Epithelial cell of proximal tubule (primary cell): ENCODE measurements around the gene AHCYL2. TPM values are rescaled to one million over a fixed set of nuclear protein-coding genes. Genes with fewer than 3 reads are reported as not detected.
"Not testable (repeated sequence)": the region's sequence is repeated elsewhere in the genome, so short reads cannot be mapped to it uniquely, and the experiment has no call there.

Experiments
- DNase-seq: peaks from one replicate; pipeline ENCODE4 v3.0.0-alpha.2; 2011; ENCODE audit warnings: low read depth
- H3K4me3 ChIP-seq: 2 replicates; pipeline ENCODE4 v1.5.1; 2011; ENCODE audit warnings: low read depth, mild to moderate bottlenecking, low read length
- CTCF ChIP-seq: conservative IDR thresholded peaks from 2 replicates; pipeline ENCODE4 v1.5.1; 2012; ENCODE audit warnings: low read depth, mild to moderate bottlenecking, low read length
- total RNA-seq: library from RNA; depleted of rRNA; stranded (reverse); fragments of >200 nt; gene quantifications from 2 replicates; pipeline ENCODE4 v1.2.3, GENCODE V29; 2015

AHCYL2 gene
- total RNA-seq, 1 donor from 2014 or later = 7.0 TPM

DNA sequence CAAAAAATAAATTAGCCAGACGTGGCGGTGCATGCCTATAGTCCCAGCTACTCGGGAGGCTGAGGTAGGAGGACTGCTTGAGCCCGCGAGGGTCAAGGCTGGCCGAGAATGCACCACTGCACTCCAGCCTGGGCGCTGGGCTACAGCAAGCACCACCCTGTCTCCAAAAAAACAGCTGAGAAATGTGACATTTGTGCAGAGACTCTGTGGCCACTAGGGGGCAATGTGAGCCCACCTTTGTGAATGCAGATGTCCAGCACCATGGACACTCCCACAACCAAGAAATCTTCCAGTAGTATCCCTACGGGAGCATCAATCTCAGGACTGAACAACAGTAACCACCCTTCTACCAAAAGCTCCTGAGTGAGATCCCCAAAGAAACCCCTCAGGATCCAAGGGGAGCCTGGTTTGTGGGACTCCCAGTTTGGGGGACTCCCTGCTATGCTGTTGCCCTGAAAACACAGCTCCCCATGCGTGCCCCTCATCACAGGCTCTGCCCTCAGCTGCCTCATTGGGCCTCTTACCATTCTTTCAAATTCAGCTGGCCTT is 6.2 kb upstream of the AHCYL2 start:
- no peak for DNase-seq
- H3K4me3 ChIP-seq = no peak overlapping the region
- TF ChIP-seq CTCF = peak; percentile 94

GRCh38 chr7:129219166-129219565 is 5.7 kb upstream of the AHCYL2 start:
- not testable (repeated sequence) for H3K4me3 ChIP-seq, DNase-seq

DNA sequence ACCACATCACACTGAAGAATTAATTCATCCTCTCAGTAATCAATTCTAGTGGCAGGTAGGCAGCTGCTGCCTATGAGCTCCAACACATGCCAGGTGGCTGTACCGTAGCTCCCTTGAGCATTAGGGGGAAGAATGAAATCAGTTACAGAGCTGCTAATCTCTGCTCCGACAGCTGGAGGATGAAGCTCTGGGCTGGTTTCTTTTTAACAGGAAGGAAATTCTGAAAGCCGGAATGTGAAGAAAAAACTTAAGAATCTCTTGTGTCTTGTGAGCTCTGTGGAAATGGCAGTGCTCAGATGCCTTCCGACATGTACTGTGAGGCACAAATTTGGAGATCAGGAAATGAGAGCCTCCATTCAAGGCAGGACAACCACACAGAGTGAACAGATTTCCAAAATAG is 2.8 kb upstream of the AHCYL2 start:
- no peak for TF ChIP-seq CTCF
- no peak overlapping the region for H3K4me3 ChIP-seq
- no peak for DNase-seq

GRCh38 chr7:129225206-129225930 is 538 bp downstream of the AHCYL2 start:
- no peak for DNase-seq
- H3K4me3 ChIP-seq = peak overlapping the region; percentile 97
- no peak for TF ChIP-seq CTCF

DNA sequence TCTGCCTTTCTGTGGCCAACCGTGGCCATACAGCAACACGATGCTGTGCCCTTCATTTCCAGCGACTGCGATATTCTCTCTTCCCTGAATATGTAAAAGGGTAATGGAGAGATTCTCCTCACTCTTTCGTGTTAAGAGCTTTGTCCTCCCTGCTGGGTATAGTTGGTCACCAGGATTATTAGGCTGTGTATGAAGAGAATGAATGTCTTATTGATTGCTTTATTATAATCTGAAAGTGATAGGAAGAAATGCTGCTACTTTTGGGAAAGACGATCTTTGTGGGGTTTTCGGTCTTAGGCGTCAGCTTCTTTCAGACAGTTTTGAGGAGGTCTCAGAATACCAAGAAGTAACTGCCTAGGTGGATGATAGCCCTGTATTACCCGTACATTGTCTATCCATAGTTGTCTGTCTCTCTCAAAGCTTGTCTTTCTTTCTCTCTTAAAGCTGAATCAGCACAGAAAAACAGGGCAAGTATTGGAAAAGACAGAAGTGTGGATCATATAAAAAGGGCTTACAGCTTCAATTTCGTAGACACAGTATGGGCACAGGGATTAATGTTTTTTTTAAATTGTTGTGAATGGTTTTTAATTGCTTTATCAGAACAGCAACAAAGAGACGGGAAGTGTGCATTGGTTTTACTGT is 1.2 kb downstream of the AHCYL2 start:
- DNase-seq = no peak
- H3K4me3 ChIP-seq = peak overlapping the region; percentile 97
- TF ChIP-seq CTCF = no peak

DNA sequence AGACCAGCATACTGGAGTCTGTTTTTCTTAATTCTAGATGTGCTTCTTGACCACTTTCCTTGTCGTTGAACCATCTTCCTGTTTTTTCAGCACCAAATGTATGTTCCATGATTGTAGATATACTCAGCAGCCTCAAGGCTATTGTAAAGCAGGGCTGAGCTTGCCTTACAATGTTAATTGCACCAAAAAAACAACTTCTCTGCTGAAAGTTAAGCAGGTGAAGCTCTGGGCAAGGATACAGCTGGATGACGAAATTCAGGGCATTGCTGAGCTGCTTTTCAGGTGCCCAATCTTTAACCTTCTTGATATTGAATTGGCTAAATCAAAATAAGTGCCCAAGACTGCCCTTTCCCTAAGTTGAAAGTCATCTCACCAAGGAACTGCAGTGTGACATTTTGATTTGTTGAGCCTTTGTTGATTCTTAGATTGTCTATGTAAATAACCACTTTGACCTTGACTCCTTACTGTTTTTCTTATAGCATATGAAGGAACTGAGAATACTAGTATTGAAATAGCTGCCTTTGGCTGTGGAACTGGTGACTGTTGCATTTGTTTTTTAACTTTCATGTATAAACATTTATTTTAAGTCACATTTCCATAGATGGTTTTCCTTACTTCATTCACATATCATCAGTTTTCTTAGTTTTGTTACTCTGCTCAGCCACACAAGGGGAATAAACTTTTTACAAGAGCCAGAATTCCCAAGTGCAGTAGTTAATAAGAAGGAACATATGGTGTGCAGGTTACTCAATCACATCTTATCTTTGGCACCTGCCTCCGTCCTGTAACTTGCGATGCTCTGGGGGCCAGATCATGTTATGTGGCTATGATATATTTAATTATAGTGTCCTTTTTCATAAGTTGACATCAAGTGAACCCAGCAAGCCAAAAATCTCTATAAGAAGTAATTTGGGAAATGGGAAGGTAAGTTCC is 3.1 kb downstream of the AHCYL2 start:
- DNase-seq = no peak
- no peak overlapping the region for H3K4me3 ChIP-seq
- TF ChIP-seq CTCF = no peak

DNA sequence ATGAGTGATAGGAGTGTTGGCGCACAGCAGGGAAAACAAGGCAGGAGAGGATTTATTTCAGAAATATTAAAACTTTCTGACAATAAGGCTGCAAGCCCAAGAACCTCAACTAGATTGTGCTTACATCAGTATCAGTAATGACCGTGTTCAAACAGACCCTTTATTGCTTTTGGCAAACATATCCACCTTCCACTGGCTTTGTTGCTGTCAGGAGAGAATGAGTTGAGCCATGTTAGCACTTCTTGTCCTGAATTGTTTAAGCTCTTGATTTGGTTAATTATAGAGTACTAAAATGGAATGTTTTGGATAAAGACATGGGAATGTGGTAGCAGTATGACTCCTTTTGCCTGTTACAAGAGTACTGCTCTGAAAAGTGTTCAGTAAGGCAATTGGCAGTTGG is 3.8 kb downstream of the AHCYL2 start:
- DNase-seq = no peak
- TF ChIP-seq CTCF = no peak
- no peak overlapping the region for H3K4me3 ChIP-seq
